HG03565 (cell line): ENCODE measurements around the gene ZNF610.
A peak's percentile ranks its signal among the peaks of the same experiment; 100 is the strongest.

ENCODE experiments used
- ATAC-seq: cut with Tn5 transposase; IDR thresholded peaks from one replicate; pipeline ENCODE4 v1.9.1; 2021; ENCODE audit warnings: mild to moderate bottlenecking, moderate library complexity; ENCODE audit not compliant: unreplicated experiment

Gene ZNF610

DNA sequence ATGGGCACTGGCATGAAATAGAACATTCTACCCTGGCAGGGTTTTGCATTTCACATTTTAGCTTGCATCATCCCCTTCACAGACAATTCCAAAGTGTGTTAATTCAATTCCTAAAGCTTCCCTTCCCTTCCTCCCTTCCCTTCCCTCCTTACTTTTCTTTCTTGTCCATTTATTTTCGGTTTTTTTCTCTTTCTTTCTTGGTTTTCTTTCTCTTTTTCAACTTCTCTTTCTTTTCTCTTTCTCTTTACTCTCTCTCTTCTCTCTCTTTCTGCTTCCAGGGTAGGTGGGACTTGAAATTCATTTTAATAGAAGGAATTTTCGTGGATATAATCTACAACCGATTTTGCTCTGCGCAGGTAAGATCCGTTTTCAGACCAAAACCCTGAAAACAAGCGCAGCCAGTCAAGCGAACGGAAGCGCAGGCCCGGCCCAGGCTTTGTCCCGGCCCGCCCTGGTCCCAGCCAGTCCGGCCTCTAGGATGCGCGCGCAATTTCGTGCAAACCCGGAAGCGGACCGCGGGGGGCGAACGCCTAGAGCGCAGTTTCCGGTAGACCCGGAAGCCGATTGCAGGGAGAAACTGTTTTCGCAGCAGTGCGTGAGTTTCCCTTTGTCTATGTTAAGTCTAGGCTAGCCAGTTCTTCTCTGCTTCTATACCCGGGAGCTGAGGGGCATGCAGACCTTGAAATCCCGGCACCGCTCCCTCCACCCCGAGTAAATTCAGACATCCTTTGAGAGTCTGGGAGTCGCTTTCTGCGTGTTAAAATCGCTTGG is 61.5 kb downstream of the ZNF610 start, which contains the start of gene ZNF528:
Gene ZNF528 (plus strand): TSS at position 540 of the 771 bp plus-strand sequence. CDS start 4,165 bp downstream, outside the sequence.
- ATAC-seq, result peak; percentile 56

DNA sequence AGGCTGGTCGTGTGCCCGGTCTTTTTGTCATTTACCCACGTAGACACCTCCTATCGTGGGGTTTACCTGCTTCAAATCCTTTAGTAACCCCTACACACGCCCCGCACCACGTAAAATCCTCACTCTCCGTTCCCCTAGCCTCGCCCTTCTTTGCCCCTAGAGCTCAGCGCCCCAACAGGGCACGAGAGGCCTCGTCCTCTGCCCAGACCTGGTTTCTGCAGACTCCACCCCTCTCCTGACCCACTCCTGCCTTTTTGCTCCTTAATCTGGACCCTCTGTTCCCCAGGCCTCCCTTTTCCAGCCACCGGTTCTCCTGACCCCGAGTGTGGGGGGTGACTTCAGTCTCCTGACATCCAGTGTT is 62.0 kb downstream of the ZNF610 start:
- no peak for ATAC-seq

DNA sequence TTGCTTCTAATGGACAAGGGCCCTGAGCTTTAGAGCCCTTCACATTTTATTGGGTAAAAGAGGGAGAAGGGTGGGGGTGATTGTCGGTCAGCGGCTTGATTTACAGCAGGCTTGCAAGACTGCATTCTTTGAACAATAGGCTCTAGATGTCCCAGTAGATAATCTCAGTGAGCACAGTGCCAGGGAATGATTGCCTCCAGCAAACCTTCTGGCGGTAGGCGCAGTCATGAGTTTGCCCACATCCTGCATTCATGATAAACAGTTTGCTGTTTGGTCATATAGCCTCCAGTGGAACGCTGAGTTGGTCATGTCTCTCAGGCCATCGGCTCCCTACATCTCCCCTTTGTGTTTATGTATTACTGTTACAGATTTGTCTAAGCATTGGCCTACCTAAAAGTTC is 74.2 kb downstream of the ZNF610 start:
- ATAC-seq, result no peak

DNA sequence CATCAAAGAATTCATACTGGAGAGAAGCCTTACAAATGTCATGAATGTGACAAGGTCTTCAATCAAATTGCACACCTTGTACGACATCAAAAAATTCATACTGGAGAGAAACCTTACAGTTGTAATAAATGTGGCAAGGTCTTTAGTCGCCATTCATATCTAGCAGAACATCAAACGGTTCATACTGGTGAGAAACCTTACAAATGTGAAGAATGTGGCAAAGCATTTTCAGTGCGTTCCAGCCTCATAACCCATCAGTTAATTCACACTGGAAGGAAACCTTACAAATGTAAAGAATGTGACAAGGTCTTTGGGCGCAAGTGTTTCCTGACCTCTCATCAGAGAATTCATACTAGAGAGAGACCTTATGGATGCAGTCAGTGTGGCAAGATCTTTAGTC is 79.7 kb downstream of the ZNF610 start:
- no peak for ATAC-seq
